ENCODE results near the gene CASTOR1.

Gene CASTOR1

DNA sequence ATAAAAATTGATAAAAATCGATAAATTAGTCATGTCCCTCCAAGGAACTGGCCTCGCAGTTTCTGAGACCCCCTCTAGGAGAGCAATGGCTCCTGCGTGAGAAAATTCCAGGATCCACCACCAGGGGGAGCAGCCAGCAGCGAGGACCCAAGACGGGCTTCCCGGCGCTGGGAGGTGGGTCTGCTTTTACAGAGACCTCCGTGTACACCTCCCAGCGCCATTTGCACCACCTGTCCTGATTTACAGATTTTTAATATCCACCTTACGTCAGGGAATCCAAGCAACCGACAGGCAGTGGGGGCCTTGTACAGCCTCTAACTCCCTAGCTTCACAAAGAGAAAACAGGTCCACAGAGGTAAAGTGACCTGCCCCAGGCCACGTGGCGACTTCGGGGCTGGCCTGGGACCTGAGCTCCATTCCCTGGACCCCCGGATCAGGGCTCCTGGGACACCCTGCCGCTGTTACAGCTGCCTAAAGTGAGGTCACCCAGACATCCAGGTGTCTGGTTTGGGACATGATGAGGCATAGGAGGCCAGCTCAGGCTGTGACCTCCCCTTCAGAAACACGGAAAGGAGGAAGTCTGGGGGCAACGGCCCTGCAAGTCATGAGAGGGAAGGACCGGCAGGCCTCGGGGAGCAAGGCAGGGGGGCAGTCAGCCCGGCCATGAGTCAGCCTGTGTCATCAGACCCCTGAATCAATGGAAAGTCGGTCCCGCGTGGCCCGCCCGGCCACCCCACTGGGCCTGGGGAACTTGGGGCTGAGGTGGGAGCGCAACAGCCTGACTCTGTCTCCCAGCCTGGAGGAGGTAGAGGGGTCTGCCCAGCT, 26.2 kb downstream of the CASTOR1 start:
- no peak for DNase-seq

- DNase-seq: no peak
Observed at GRCh38 chr22:30262112-30262511, 27.2 kb downstream of the CASTOR1 start.

DNA sequence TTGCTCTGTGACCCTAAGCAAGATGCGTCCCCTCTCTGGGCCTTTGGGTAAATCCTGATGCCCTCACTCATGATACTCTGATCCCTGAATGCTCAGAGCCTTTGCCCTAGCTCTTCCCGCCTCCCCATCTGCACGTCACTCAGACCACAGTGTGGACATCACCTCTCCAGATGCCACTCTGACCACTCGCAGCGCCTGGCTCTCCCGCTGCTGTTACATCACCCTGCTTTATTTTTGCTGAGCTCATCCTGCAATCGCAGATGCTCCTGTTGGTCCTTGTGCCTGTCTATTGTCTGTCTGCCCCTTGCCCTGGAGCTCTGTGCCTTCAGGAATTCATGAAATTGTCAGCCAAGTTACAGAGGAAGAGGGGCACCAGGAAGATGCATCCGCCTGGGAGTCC, 28.2 kb downstream of the CASTOR1 start:
- DNase-seq: no peak

DNA sequence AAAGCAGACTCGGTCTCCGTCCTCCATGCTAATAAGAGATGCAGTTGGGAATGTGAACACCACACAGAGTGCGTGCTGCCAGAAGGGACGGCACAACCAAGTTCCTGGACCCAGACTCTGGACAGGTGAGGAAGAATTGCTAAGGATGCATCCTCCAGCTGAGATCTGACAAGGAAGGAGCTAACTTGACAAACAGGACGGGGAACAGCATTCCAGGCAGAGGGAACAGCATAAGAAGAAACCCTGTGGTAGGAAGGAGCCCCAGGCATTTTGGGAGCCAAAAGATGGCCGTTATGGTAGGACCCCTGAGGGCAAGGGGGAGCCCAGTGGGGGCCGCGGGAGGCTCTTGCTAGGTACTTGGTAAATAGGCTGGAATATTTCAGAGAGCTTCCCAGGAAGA, 28.6 kb downstream of the CASTOR1 start:
- DNase-seq: no peak

DNA sequence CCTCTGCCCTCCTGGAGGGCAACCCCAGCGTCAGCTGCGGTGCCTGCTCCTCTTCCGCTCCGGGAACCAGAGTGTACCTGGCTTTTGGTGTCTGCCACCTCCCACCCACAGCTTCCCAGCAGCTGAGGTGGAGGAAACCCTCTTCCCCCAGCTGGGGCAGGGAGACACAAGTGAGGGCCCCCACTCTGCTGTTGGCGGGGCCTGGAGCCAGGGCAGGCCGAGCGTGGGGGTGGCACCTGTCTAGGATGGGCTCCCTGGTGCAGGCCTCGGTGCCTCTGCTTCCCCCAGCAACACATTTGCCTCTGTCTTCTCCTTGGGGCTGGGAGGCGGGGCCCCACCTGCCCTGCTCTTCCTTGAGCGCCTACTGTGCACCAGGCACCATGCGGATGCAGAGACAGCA, 29.0 kb downstream of the CASTOR1 start:
- DNase-seq: no peak

GRCh38 chr22:30254314-30254713, 35.0 kb downstream of the CASTOR1 start:
- no peak for DNase-seq

DNA sequence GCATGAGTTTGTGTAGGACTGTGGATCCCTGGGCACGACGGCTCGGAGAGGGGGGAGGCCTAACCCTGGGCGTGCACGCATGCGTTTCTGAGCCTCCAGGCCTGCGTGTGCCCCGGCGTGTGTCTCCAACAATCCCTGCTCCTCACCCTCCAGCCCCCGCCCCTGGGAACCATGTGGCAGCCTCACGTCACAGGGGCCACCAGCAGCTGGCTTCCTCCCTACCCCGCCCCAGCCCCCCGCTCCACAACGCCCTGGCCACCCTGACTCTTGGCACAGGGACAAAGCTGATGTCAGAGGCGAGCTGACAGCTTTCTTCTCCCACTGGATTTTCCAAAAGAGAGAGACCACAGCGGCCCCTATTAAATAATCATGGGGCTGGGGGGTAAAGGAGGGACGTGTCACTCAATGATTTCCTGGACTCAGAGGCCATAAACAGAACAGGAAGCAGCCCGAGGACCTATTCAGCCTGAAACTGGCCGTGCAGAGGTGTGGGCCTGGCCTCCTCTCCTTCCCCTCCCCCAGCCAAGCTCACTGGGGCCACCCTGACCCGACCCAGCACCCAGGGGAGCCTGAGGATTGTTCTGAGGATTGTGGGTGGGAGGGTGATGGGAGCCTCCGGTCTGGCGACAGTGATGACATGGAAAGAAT, 36.0 kb downstream of the CASTOR1 start:
- DNase-seq: no peak

- no peak for DNase-seq
Observed at GRCh38 chr22:30252411-30253204, 36.7 kb downstream of the CASTOR1 start.

DNA sequence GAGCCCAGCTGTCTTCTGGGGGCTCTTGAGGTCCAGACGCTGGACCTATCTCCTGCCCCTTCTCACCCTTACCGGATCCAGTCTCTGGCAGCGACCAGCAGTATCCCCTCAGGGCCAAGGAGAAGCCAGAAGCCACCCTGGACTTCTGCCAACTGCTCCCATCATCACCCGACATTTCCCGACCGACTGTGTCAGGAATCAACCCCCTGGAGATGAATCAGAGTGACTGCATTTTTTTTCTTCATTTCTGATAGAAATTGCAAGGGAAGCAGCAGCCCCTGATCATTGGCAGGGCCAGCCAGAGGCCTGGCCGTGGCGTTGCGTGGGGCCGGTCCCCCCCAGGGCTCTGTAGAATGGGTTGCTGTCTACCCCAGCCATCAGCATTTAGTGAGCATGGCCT, 37.6 kb downstream of the CASTOR1 start:
- no peak for DNase-seq

DNA sequence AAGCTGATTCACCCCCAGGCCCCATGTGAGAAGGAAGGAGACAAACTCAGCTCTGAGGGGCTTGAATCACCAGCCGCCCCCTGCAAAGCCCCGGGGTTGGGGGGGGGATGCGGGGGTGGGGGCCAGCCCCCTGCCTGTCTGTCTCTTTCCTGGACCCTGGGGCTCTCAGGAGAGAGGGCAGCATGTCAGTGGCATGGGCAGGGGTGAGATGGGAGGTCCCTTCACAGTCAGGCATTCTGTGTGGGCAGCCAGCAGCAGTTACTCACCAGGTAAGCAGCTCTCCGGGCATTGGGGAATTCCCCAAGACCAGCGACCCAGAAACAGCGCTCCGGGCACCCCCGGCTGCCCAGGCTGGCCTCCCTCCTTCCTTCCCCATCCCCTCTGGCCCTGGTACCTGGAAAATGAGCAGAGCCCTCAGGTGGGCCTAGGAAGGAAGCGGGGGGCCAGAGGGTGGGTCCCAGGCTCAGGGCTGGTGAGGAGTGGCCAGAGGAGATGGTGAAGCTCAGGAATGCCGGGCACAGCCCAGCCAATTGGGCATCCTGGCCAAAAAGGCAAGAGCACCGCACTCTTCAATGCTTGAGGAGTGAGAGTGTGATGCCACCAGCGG, 38.5 kb downstream of the CASTOR1 start:
- DNase-seq: no peak

DNA sequence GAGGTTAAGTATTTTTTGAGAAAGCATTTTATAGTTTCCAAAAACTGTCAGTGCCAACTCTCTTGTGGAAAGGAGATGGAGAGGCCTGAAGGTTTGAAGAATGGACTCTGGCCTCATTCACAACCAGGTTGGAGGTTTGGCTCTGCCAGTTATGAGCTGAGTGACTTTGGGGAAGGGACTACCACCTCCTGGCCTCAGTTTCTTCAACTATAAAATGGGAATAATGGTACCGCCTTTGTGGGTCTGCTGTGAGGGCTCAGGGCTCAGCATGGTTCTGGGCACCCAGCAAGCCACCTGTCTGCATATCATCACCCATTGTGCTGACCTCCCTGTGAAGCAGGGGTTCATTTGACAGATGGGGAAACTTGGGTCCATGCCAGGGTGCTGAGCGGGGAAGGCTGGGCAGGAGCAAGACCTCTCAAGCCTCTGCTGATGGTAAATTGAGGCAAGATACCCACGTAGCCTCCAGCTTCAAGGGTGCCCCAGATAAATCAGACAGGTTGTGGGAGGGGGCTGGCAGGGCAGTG, 39.2 kb downstream of the CASTOR1 start:
- no peak for DNase-seq

DNA sequence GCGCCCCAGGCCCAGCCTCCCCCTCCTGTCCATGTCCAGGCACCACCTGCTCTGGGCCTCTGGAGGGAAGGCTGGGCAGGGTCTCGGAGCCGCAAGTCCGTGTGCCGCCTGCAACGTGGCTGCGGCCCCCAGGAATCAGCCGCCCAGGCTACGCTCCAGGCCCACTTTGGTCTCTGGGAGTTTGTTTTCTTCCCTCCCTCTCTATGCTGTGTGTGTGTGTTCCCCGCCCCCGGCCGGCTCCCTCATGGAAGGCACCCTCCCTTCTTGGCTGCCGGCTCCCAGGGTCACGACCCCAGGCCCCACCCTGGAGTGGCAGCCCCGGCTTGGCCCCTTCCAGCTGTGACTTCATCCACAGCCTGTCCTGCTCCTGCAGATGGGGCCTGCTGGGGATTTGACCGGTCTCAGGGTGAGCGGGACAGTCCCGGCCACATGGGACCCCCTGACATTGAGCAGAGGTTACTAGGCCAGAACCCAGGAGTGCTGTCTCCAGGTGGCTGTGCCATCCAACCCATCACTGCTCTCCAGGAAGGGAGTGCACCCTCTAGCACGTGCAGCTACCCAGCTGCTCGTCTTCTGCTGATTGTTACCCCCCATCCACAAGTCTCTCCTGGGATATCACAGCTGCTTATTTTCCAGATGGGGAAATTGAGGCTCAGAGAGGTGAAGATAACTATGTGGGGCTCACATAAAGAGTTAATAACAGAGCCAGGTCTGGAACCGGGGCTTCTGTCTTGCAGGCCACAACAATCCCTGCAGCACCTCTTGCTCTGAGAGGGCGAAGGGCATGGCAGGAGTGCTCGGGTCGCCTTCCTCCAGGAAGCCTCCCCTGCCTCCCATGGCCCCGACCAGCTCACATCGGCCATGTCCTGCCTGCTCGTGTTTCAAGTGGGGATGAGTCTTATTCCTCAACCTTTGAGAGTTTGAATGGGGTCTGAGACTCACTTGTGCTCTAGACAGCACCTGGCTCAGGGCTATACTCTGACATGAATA, 40.0 kb downstream of the CASTOR1 start:
- no peak for DNase-seq

GRCh38 chr22:30248484-30248883, 40.8 kb downstream of the CASTOR1 start:
- no peak for DNase-seq

GRCh38 chr22:30247974-30248373, 41.3 kb downstream of the CASTOR1 start:
- DNase-seq: no peak

GRCh38 chr22:30247561-30247960, 41.7 kb downstream of the CASTOR1 start:
- no peak for DNase-seq

GRCh38 chr22:30246814-30247376, 42.4 kb downstream of the CASTOR1 start:
- DNase-seq: no peak

GRCh38 chr22:30245985-30246813, 43.1 kb downstream of the CASTOR1 start, which contains the start of gene LIF:
LIF (minus strand) TSS chr22:30246759; CDS start chr22:30246695, 64 bp downstream.
- no peak for DNase-seq

GRCh38 chr22:30245181-30245984, 43.9 kb downstream of the CASTOR1 start:
- no peak for DNase-seq

DNA sequence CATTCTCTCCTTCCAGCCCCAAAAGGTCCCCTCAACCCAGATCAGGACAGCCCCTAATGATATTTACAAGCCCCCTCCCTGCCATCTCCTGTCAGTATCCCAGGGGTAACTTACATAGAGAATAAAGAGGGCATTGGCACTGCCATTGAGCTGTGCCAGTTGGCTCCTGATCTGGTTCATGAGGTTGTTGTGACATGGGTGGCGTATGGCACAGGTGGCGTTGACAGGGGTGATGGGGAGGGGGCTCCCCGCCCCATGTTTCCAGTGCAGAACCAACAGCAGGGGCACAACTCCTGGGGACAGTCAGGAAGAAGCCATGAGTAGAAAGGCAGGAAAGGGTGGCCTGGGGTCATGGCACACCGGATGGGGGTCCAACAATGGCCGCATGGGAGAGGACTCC, 44.7 kb downstream of the CASTOR1 start:
- DNase-seq: no peak

Measured in NCI-H1436 treated with DMSO at 0.1 percent for 48 hours (cell line).